22Rv1 (cell line): ENCODE data around the gene CWC22.

Experiments
- ZFX ChIP-seq: fragments of 450-650 bp; IDR thresholded peaks from 2 replicates; pipeline ENCODE4 v1.6.1; 2017; ENCODE audit warnings: antibody characterized with exemption, borderline replicate concordance
- TF ChIP-seq, protein P1 (sequence below): fragments of 450-650 bp; IDR thresholded peaks from 2 replicates; pipeline ENCODE4 v1.5.1; 2017; ENCODE audit warnings: mild to moderate bottlenecking

GRCh38 chr2:179909845-179910734, 97.0 kb downstream of the CWC22 start:
- TF ChIP-seq, protein P1, sequence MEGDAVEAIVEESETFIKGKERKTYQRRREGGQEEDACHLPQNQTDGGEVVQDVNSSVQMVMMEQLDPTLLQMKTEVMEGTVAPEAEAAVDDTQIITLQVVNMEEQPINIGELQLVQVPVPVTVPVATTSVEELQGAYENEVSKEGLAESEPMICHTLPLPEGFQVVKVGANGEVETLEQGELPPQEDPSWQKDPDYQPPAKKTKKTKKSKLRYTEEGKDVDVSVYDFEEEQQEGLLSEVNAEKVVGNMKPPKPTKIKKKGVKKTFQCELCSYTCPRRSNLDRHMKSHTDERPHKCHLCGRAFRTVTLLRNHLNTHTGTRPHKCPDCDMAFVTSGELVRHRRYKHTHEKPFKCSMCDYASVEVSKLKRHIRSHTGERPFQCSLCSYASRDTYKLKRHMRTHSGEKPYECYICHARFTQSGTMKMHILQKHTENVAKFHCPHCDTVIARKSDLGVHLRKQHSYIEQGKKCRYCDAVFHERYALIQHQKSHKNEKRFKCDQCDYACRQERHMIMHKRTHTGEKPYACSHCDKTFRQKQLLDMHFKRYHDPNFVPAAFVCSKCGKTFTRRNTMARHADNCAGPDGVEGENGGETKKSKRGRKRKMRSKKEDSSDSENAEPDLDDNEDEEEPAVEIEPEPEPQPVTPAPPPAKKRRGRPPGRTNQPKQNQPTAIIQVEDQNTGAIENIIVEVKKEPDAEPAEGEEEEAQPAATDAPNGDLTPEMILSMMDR, result no peak
- TF ChIP-seq ZFX, result no peak
